Memory B cell (primary cell): Measurements from ENCODE around the gene GLCCI1.

Source experiments
- ATAC-seq: fragments of 150-1000 bp; cut with Tn5 transposase; 2 replicates; pipeline ENCODE4 v1.10.0; 2021; ENCODE audit warnings: low read depth, mild to moderate bottlenecking, moderate library complexity
- DNase-seq, 2 donors: peaks; one replicate each; pipeline ENCODE4 v3.0.0; 2022; ENCODE audit warnings: low spot score in 2 of 2
- H3K27ac Mint-ChIP-seq: one replicate; pipeline ENCODE4 v1.8.0; 2022; ENCODE audit warnings: mild to moderate bottlenecking, moderate library complexity, mixed read lengths
- H3K27me3 Mint-ChIP-seq: one replicate; pipeline ENCODE4 v1.8.0; 2022; ENCODE audit warnings: mixed read lengths
- H3K36me3 Mint-ChIP-seq: one replicate; pipeline ENCODE4 v1.8.0; 2022; ENCODE audit warnings: mild to moderate bottlenecking, mixed read lengths
- H3K4me1 Mint-ChIP-seq: one replicate; pipeline ENCODE4 v1.8.0; 2022; ENCODE audit warnings: mixed read lengths
- H3K4me3 Mint-ChIP-seq: one replicate; pipeline ENCODE4 v1.8.0; 2022; ENCODE audit warnings: mild to moderate bottlenecking, moderate library complexity, mixed read lengths
- H3K9me3 Mint-ChIP-seq: one replicate; pipeline ENCODE4 v1.8.0; 2022; ENCODE audit warnings: mixed read lengths

GLCCI1 gene

GRCh38 chr7:8117195-8117594 is 148.6 kb downstream of the GLCCI1 start:
- no peak overlapping the region for H3K4me3 Mint-ChIP-seq
- no peaks in the 10 kb centered on the region for H3K9me3 Mint-ChIP-seq
- no peaks in the 10 kb centered on the region for H3K36me3 Mint-ChIP-seq
- peaks cover 46% of the 10 kb centered on the region for H3K4me1 Mint-ChIP-seq
- H3K27me3 Mint-ChIP-seq = no peaks in the 10 kb centered on the region
- DNase-seq = no peak
- ATAC-seq = no peak
- H3K27ac Mint-ChIP-seq = peak overlapping the region; percentile 35

GRCh38 chr7:8119262-8119661 is 150.7 kb downstream of the GLCCI1 start:
- Mint-ChIP-seq H3K27ac (no peak overlapping the region), H3K4me1 (peaks cover 36% of the 10 kb centered on the region), H3K36me3 (no peaks in the 10 kb centered on the region), H3K27me3 (no peaks in the 10 kb centered on the region), H3K9me3 (no peaks in the 10 kb centered on the region), H3K4me3 (no peak overlapping the region)
- DNase-seq (no peak), ATAC-seq (no peak)

DNA sequence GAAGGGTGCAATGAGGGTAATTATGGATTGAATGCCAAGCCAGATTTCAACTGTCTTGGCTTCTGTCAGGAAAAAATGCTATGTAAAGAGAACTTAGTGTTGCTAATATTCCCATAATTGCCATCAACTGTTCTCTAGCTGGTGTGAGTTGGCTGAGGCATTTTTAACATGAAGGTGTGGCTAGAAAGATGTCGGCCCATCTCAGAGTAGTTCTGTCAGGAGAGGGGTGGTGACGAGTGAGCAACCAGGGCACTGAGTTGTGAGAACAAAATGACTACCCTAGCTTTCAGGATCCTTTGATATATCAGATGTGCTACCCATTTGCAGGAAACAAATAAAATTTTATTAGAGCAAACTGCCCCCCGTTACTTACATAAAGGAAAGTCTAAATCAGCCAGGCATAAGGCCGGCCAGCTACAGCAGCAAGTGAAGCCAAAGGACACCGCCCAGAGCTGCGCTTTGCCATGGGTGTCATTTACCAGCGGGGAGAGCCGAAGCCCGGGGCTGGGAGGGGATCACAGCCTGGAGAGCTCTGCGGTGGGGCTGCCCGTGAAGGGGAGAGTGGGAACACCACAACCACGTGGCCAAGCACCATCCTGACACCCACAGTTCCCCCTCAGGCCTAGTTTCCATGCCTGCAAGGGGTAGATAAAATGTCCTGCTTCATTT is 151.9 kb downstream of the GLCCI1 start:
- ATAC-seq = no peak
- Mint-ChIP-seq H3K9me3 (no peaks in the 10 kb centered on the region), H3K27me3 (no peaks in the 10 kb centered on the region), H3K27ac (no peak overlapping the region), H3K4me1 (peaks cover 30% of the 10 kb centered on the region), H3K36me3 (peaks cover 4% of the 10 kb centered on the region), H3K4me3 (no peak overlapping the region)
- DNase-seq = no peak

DNA sequence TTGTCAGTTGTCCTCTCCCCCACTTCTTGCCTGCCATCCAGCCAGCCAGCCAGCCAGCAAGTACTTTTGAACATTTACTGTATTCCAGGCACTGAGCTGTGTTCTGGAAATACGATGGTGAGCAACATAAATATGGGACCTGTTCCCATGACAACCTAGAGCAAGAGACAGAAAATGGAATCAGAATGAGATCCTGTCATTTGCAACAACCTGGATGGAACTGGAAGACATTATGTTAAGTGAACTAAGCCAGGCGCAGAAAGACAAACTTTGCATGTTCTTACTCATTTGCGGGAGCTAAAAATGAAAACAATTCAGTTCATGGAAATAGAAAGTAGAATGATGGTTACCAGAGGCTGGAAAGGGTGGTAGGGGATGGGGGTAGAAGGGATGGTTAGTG is 152.6 kb downstream of the GLCCI1 start:
- DNase-seq (no peak), ATAC-seq (no peak)
- H3K9me3 Mint-ChIP-seq = no peaks in the 10 kb centered on the region
- peaks cover 4% of the 10 kb centered on the region for H3K36me3 Mint-ChIP-seq
- H3K4me1 Mint-ChIP-seq = peaks cover 29% of the 10 kb centered on the region
- H3K27ac Mint-ChIP-seq = no peak overlapping the region
- no peak overlapping the region for H3K4me3 Mint-ChIP-seq
- no peaks in the 10 kb centered on the region for H3K27me3 Mint-ChIP-seq

GRCh38 chr7:8125680-8126444 is 157.3 kb downstream of the GLCCI1 start:
- Mint-ChIP-seq H3K4me3 (peak overlapping the region; percentile 55), H3K9me3 (no peaks in the 10 kb centered on the region), H3K4me1 (peaks cover 29% of the 10 kb centered on the region), H3K27ac (peak overlapping the region; percentile 89), H3K36me3 (peaks cover 4% of the 10 kb centered on the region), H3K27me3 (no peaks in the 10 kb centered on the region)
- peak; percentile 92 for ATAC-seq
- DNase-seq = peak; percentile 36 to 42

DNA sequence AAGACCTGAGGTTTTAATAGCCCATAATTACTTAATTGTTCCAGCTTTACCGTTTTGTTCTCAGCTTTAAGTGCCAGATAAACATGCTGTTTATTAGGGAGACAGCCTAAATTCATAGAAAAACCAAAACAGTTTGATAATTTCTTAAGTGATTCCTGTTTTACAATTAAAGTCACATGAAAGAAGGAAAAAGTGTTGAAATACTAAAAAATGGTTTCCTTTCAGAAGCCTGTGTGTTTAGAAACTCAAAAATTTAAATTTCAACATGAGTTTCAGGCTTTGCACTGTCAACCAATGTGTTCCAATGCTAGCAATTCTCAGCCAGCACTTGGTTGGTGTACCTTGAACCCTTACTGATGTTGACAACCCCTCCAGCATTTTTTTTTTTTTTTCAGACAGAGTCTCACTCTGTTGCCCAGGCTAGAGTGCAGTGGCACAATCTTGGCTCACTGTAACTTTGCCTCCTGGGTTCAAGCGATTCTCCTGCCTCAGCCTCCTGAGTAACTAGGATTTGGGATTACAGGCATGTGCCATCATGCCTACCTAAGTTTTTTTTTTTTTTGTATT is 158.1 kb downstream of the GLCCI1 start:
- Mint-ChIP-seq H3K4me3 (no peak overlapping the region), H3K4me1 (peaks cover 25% of the 10 kb centered on the region), H3K9me3 (no peaks in the 10 kb centered on the region), H3K27ac (peak overlapping the region; percentile 89), H3K27me3 (no peaks in the 10 kb centered on the region), H3K36me3 (peaks cover 4% of the 10 kb centered on the region)
- DNase-seq (no peak), ATAC-seq (no peak)

DNA sequence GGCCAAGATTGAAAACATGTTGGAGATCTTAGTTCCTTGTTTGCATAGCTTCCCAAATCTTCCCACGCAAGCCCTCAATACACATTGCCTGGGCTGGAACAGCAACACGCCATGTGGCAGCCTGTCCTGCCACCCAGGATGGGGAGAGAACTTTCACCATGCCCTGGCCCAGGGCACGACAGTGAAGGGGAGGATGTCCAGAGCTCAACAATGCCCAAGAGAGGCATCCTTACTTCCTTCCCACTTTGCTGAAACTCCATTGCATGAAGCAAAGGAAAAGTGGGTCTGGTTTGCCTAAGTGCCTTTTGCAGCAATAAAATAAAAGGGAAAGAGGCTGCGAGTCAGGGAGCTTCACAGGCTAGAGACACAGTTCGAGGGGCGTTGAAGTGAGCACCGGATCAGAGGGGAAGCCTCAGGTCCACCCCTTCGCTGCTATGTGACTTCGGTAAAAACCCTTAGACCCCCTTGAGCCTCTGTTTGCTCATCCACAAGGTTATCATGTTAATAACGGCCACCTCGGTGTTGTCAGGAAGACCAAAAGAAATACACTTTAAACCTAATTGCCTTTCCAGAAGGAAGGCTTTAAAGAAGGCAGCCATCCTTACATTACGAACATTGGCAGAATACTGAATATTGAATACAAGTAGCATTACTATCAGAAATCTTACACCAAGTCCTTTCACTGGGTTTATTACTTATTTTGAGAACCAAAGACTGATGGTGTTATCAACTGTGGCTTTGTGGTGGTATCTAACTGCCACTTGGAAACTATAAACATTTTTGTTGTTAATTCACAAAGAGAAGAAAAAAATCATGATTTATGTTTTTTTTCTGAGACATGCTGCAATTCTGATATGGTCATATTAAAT is 160.1 kb downstream of the GLCCI1 start:
- ATAC-seq (no peak), DNase-seq (no peak)
- peaks cover 36% of the 10 kb centered on the region for H3K4me1 Mint-ChIP-seq
- H3K27ac Mint-ChIP-seq = peak overlapping the region; percentile 85
- peaks cover 4% of the 10 kb centered on the region for H3K36me3 Mint-ChIP-seq
- H3K9me3 Mint-ChIP-seq = no peaks in the 10 kb centered on the region
- H3K4me3 Mint-ChIP-seq = peak overlapping the region; percentile 35
- H3K27me3 Mint-ChIP-seq = no peaks in the 10 kb centered on the region

- no peak overlapping the region for H3K27ac Mint-ChIP-seq
- no peaks in the 10 kb centered on the region for H3K9me3 Mint-ChIP-seq
- no peak for ATAC-seq
Observed at GRCh38 chr7:8129318-8129659, 160.7 kb downstream of the GLCCI1 start.

DNA sequence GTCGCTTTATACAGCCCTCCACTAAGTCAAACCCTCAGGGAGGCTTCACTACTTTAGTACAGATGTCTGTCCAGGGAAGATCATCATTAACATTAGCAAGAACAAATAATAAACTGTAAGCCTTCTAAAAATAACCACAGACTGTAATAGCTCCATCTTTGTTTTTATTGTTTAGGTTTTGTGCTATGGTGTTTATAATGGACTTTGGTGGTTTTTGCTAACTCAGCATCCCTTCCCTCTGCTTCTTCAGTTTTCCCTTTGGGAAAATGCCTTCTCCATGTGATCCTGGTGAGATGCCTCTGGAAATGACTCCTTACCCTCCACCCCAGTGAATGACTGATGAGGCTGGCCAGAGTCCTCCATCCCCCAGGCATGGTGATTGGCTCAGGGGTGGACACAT is 162.1 kb downstream of the GLCCI1 start:
- Mint-ChIP-seq H3K9me3 (no peaks in the 10 kb centered on the region), H3K27ac (no peak overlapping the region), H3K4me1 (peaks cover 36% of the 10 kb centered on the region), H3K36me3 (no peaks in the 10 kb centered on the region), H3K4me3 (no peak overlapping the region), H3K27me3 (no peaks in the 10 kb centered on the region)
- ATAC-seq (no peak), DNase-seq (no peak)

More at GRCh38 chr7:8129318-8129659, 160.7 kb downstream of the GLCCI1 start:
- DNase-seq = no peak
- Mint-ChIP-seq H3K36me3 (peaks cover 4% of the 10 kb centered on the region), H3K27me3 (no peaks in the 10 kb centered on the region), H3K4me3 (no peak overlapping the region), H3K4me1 (peaks cover 39% of the 10 kb centered on the region)

DNA sequence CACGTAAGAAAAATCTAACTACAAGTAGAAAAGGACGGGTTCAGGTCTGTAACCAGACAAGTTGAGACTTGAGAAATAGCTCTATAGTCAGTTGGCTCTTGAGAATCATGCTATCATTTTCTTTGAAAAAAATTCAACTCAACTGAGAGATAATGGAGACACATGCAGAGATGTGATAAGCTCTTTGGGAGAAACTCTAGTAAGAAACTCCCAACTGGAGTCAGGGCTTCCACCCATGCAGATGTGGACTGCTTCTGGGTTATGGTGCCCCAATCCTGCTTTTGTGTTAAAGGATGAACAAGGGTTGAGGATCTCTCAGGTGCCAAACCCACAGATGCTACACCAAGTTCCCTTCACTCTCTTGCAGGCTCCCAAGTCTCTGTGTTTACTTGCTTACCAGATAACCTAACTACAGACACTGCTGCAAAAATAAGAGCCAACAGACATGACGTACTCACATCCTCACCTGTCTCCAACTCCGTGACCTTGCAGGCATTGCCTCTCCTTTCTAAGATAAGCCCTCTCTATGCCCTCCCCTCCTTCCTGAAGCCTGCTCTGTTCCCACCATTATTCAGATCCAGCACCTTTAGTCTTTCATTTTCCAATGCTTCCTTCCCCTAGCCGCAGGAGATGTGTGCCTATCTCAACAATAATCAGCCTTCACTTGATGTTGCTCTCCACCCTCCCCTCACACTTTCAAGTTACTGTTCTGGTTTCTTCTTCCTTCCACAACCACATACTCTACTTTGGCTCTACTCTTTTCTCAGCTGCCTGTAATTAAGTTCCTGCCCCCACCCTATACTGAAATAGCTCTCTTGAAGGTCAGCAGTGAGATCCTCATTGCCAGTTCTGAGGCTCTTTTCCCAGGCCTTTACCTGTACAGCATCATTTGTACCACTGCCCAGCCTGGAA is 163.4 kb downstream of the GLCCI1 start:
- no peaks in the 10 kb centered on the region for H3K27me3 Mint-ChIP-seq
- H3K9me3 Mint-ChIP-seq = no peaks in the 10 kb centered on the region
- ATAC-seq (peak; percentile 68), DNase-seq (no peak)
- H3K36me3 Mint-ChIP-seq = no peaks in the 10 kb centered on the region
- H3K27ac Mint-ChIP-seq = peak overlapping the region; percentile 65
- H3K4me3 Mint-ChIP-seq = peak overlapping the region; percentile 52
- H3K4me1 Mint-ChIP-seq = peaks cover 29% of the 10 kb centered on the region

DNA sequence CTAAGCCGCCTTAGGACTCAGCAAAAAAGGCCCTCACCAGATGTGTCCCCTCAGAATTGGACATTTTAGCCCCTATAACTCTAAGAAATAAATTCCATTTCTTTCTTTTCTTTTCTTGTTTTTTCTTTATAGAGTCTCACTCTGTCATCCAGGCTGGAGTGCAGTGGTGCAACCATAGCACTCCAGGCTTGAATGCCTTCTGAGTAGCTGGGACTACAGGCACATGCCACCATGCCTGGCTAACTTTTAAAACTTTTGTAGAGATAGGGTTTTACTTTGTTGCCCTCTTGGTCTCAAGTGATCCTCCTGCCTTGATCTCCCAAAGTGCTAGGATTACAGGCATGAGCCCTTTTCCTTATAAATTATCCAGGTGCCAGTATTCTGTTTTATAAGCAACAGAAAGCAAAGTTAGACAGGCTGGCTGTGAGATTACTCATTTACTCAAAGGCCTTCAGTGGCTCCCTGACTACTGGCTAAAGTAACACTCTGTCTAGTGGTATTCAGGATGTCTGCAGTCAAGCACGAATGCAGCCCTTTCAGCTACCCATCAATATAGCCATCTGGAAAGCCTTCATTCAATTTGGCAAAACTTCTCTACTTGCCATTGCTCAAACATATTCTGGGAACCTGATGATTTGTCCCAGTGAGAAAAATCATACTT is 164.7 kb downstream of the GLCCI1 start:
- Mint-ChIP-seq H3K4me3 (no peak overlapping the region), H3K9me3 (no peaks in the 10 kb centered on the region), H3K27me3 (no peaks in the 10 kb centered on the region), H3K4me1 (peaks cover 25% of the 10 kb centered on the region), H3K36me3 (no peaks in the 10 kb centered on the region), H3K27ac (no peak overlapping the region)
- no peak for DNase-seq
- ATAC-seq = no peak

- Mint-ChIP-seq H3K27me3 (no peaks in the 10 kb centered on the region), H3K27ac (peak overlapping the region; percentile 56), H3K4me1 (peaks cover 20% of the 10 kb centered on the region), H3K4me3 (peak overlapping the region; percentile 66), H3K36me3 (no peaks in the 10 kb centered on the region), H3K9me3 (no peaks in the 10 kb centered on the region)
- DNase-seq = no peak
- ATAC-seq = peak; percentile 41
Observed at GRCh38 chr7:8134089-8134733, 165.6 kb downstream of the GLCCI1 start.
